NOMO-1 (cell line): Measurements from ENCODE around the gene BABAM1.
A peak's percentile ranks its signal among the peaks of the same experiment; 100 is the strongest.

Source experiments
- DNase-seq, 2 experiments: peaks; one replicate each; lab custom pipeline; 2025; ENCODE audit not compliant: unreplicated experiment in 2 of 2; lab: John Stamatoyannopoulos, UW

BABAM1 gene

GRCh38 chr19:17266975-17267788, at the start of gene BABAM1:
Gene BABAM1, plus strand, starts transcription at chr19:17267443. Its CDS starts 1,364 bp downstream, at chr19:17268807.
- peak; percentile 99 to 100 for DNase-seq

- no peak for DNase-seq
Measured at GRCh38 chr19:17219286-17219685, 48.0 kb upstream of the BABAM1 start.

GRCh38 chr19:17220207-17220758, 47.0 kb upstream of the BABAM1 start:
- DNase-seq: peak; percentile 42 to 67

- DNase-seq: no peak
Measured at GRCh38 chr19:17225053-17225452, 42.2 kb upstream of the BABAM1 start.

GRCh38 chr19:17226002-17226933, 41.0 kb upstream of the BABAM1 start, which contains the start of gene OCEL1:
Gene OCEL1, plus strand, starts transcription at chr19:17226226. Its CDS starts 22 bp downstream, at chr19:17226248.
- DNase-seq: peak; percentile 97

GRCh38 chr19:17227798-17228367, 39.4 kb upstream of the BABAM1 start:
- DNase-seq: no peak

GRCh38 chr19:17229890-17230289, 37.4 kb upstream of the BABAM1 start:
- no peak for DNase-seq

GRCh38 chr19:17232258-17232657, 35.0 kb upstream of the BABAM1 start:
- DNase-seq: no peak

- no peak for DNase-seq
Measured at GRCh38 chr19:17234911-17235299, 32.3 kb upstream of the BABAM1 start.

- peak; percentile 18 to 20 for DNase-seq
Measured at GRCh38 chr19:17235300-17235970, 31.8 kb upstream of the BABAM1 start.

- DNase-seq: no peak
Measured at GRCh38 chr19:17235971-17236777, 31.1 kb upstream of the BABAM1 start.

- no peak for DNase-seq
Measured at GRCh38 chr19:17236811-17237543, 30.3 kb upstream of the BABAM1 start.

GRCh38 chr19:17237747-17238706, 29.2 kb upstream of the BABAM1 start:
- DNase-seq: no peak

GRCh38 chr19:17240062-17240752, 27.0 kb upstream of the BABAM1 start:
- DNase-seq: no peak

GRCh38 chr19:17240826-17241399, 26.3 kb upstream of the BABAM1 start:
- DNase-seq: no peak

- DNase-seq: no peak
Measured at GRCh38 chr19:17242431-17243208, 24.6 kb upstream of the BABAM1 start.
